ENCODE data around the gene GPC3.
A peak's percentile ranks its signal among the peaks of the same experiment; 100 is the strongest.

GPC3 gene

DNA sequence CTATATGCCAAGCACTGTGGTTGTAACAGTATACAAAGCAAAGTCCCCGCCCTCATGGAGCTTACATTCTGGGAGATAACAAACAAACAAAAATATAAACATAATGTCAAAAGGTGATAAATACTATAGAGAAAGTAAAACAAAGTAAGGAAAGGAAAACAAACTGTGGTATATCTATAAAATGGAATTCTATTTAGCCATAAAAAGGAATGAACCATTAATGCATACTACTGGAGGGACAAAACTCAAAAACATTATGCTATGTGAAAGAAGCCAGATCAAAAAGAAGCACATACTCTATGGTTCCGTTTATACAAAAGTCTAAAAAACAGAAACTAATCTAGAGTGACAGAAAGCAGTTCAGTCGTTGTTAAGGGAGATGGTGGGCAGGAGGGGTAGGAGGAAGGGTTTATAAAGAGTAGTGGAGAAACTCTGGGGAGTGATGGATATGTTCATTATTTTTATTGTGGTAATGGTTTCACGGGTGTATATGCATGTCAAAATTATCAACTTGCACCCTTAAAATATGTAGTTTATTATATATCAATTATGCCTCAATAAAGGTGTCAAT, 31.5 kb downstream of the GPC3 start:
- Histone ChIP-seq H3K4me1 (ENCODE audit: control insufficient read depth, insufficient read depth, low read length) (no peaks in the 10 kb centered on the region), H3K36me3 (ENCODE audit: control insufficient read depth in 2 of 2, insufficient read depth in 1 of 2, low read length in 2 of 2) (peaks cover 0 to 4% of the 10 kb centered on the region in 2 experiments; a peak in 1 of 3 replicates), H3K27ac (ENCODE audit: extremely low read depth, low read depth, low read length) (no peak overlapping the region), H3K9me3 (ENCODE audit: control insufficient read depth, insufficient read depth, low read depth, low read length) (no peaks in the 10 kb centered on the region), H3K4me3 (ENCODE audit: low read depth, low read length) (no peak overlapping the region)
- TF ChIP-seq, protein P1, sequence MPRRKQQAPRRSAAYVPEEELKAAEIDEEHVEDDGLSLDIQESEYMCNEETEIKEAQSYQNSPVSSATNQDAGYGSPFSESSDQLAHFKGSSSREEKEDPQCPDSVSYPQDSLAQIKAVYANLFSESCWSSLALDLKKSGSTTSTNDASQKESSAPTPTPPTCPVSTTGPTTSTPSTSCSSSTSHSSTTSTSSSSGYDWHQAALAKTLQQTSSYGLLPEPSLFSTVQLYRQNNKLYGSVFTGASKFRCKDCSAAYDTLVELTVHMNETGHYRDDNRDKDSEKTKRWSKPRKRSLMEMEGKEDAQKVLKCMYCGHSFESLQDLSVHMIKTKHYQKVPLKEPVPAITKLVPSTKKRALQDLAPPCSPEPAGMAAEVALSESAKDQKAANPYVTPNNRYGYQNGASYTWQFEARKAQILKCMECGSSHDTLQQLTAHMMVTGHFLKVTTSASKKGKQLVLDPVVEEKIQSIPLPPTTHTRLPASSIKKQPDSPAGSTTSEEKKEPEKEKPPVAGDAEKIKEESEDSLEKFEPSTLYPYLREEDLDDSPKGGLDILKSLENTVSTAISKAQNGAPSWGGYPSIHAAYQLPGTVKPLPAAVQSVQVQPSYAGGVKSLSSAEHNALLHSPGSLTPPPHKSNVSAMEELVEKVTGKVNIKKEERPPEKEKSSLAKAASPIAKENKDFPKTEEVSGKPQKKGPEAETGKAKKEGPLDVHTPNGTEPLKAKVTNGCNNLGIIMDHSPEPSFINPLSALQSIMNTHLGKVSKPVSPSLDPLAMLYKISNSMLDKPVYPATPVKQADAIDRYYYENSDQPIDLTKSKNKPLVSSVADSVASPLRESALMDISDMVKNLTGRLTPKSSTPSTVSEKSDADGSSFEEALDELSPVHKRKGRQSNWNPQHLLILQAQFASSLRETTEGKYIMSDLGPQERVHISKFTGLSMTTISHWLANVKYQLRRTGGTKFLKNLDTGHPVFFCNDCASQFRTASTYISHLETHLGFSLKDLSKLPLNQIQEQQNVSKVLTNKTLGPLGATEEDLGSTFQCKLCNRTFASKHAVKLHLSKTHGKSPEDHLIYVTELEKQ (tag by site-specific recombination; IDR thresholded peaks at IDR 0.05; ENCODE audit: borderline replicate concordance): no peak
- TF ChIP-seq ZNF146 (tag by site-specific recombination; IDR thresholded peaks at IDR 0.05): peak; percentile 61
- ChIA-PET POLR2A (no interaction called here), CTCF (no interaction called here)

DNA sequence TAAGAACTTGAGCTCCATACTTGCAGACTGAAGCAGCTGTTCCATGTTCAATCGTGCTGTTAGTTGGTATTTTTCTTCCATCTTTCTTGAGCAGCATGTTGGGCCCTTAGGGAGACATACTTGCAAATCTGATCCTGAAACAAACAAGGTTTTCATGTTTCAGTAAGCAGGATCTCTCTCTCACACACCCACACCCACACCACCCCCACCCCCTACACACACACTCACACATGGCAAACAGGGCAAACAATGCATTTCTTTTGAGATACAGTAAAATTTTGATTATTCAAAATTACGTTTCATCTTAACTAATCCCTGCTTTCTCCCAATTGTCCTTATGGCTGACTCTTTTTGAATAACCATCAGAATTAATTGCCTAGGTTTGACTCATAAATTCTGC, 32.3 kb downstream of the GPC3 start:
- ChIA-PET CTCF (interaction anchor here (0.7 to 1.3 kb wide), 3 partner anchors 114 to 993 kb away, joined by 3 read pairs; no protein-coding TSS in a partner anchor), POLR2A (no interaction called here)
- peaks cover 0 to 4% of the 10 kb centered on the region in 2 experiments; a peak in 1 of 3 replicates for H3K36me3 ChIP-seq (ENCODE audit: control insufficient read depth in 2 of 2, insufficient read depth in 1 of 2, low read length in 2 of 2)
- H3K27ac ChIP-seq (ENCODE audit: extremely low read depth, low read depth, low read length): no peak overlapping the region
- H3K9me3 ChIP-seq (ENCODE audit: control insufficient read depth, insufficient read depth, low read depth, low read length): no peaks in the 10 kb centered on the region
- H3K4me3 ChIP-seq (ENCODE audit: low read depth, low read length): no peak overlapping the region
- no peaks in the 10 kb centered on the region for H3K4me1 ChIP-seq (ENCODE audit: control insufficient read depth, insufficient read depth, low read length)
- TF ChIP-seq ZNF501 (tag by site-specific recombination; IDR thresholded peaks at IDR 0.05) (no peak), KLF9 (tag by site-specific recombination; IDR thresholded peaks at IDR 0.05; ENCODE audit: low read depth) (no peak), EGR2 (tag by site-specific recombination; IDR thresholded peaks at IDR 0.05; ENCODE audit: low read depth) (peak; percentile 51; the same call in 1 of the 2 replicates), ZFHX2 (tag by site-specific recombination; conservative IDR thresholded peaks at IDR 0.05) (peak; percentile 26; the same call in 1 of the 2 replicates)

DNA sequence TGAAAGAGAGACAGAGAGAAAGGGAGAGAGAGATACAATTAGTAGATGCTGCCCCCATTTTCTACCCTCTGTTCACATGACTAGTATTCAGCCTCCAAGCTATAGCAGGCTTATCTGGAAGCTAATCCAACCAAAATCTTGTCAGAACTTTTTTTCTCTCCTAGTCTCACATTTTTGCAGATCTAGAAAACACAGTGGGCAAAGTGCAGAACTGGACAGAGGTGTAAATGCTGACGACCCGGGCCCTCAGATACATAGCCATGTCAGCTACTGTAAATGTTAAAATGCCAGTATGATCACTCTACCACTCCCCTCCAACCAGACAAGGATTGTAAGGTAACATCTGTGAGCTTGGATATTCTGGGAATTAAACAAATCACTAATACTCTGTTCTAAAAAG, 34.3 kb downstream of the GPC3 start:
- no peak overlapping the region for H3K27ac ChIP-seq (ENCODE audit: extremely low read depth, low read depth, low read length)
- H3K4me1 ChIP-seq (ENCODE audit: control insufficient read depth, insufficient read depth, low read length): no peaks in the 10 kb centered on the region
- no peak overlapping the region for H3K4me3 ChIP-seq (ENCODE audit: low read depth, low read length)
- ChIA-PET POLR2A (interaction anchor here (0.6 kb wide), 1 partner anchor 500 kb away, joined by 7 read pairs; no protein-coding TSS in a partner anchor), CTCF (interaction anchor here (0.5 to 1.1 kb wide), 4 partner anchors 14 to 1098 kb away, joined by 3 to 4 read pairs (median 4); no protein-coding TSS in a partner anchor)
- no peaks in the 10 kb centered on the region for H3K9me3 ChIP-seq (ENCODE audit: control insufficient read depth, insufficient read depth, low read depth, low read length)
- peaks cover 0 to 4% of the 10 kb centered on the region in 2 experiments; a peak in 1 of 3 replicates for H3K36me3 ChIP-seq (ENCODE audit: control insufficient read depth in 2 of 2, insufficient read depth in 1 of 2, low read length in 2 of 2)
- TF ChIP-seq, protein P2, sequence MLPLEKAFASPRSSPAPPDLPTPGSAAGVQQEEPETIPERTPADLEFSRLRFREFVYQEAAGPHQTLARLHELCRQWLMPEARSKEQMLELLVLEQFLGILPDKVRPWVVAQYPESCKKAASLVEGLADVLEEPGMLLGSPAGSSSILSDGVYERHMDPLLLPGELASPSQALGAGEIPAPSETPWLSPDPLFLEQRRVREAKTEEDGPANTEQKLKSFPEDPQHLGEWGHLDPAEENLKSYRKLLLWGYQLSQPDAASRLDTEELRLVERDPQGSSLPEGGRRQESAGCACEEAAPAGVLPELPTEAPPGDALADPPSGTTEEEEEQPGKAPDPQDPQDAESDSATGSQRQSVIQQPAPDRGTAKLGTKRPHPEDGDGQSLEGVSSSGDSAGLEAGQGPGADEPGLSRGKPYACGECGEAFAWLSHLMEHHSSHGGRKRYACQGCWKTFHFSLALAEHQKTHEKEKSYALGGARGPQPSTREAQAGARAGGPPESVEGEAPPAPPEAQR (tag by site-specific recombination; IDR thresholded peaks at IDR 0.05): no peak
- no peak for TF ChIP-seq ZNF664 (tag by site-specific recombination; IDR thresholded peaks at IDR 0.05)
- no peak for TF ChIP-seq ZNF138 (tag by site-specific recombination; IDR thresholded peaks at IDR 0.05; ENCODE audit: borderline replicate concordance)
- TF ChIP-seq ZEB2 (tag by site-specific recombination; IDR thresholded peaks at IDR 0.05): no peak
- TF ChIP-seq, protein P3, sequence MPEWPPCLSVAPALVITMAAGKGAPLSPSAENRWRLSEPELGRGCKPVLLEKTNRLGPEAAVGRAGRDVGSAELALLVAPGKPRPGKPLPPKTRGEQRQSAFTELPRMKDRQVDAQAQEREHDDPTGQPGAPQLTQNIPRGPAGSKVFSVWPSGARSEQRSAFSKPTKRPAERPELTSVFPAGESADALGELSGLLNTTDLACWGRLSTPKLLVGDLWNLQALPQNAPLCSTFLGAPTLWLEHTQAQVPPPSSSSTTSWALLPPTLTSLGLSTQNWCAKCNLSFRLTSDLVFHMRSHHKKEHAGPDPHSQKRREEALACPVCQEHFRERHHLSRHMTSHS (tag by site-specific recombination; IDR thresholded peaks at IDR 0.05): no peak
- TF ChIP-seq ZNF23 (tag by site-specific recombination; IDR thresholded peaks at IDR 0.05; ENCODE audit: borderline replicate concordance): no peak
- TF ChIP-seq ZNF623 (tag by site-specific recombination; IDR thresholded peaks at IDR 0.05): no peak
- TF ChIP-seq ZFP41 (tag by site-specific recombination; IDR thresholded peaks at IDR 0.05; ENCODE audit: borderline replicate concordance): no peak
- no peak for TF ChIP-seq ZNF239 (tag by site-specific recombination; IDR thresholded peaks at IDR 0.05)
- TF ChIP-seq, protein P1 (tag by site-specific recombination; IDR thresholded peaks at IDR 0.05; ENCODE audit: borderline replicate concordance): no peak
- TF ChIP-seq GLI4 (tag by site-specific recombination; IDR thresholded peaks at IDR 0.05): no peak
- no peak for TF ChIP-seq ZXDB (tag by site-specific recombination; IDR thresholded peaks at IDR 0.05)
- TF ChIP-seq, protein P4, sequence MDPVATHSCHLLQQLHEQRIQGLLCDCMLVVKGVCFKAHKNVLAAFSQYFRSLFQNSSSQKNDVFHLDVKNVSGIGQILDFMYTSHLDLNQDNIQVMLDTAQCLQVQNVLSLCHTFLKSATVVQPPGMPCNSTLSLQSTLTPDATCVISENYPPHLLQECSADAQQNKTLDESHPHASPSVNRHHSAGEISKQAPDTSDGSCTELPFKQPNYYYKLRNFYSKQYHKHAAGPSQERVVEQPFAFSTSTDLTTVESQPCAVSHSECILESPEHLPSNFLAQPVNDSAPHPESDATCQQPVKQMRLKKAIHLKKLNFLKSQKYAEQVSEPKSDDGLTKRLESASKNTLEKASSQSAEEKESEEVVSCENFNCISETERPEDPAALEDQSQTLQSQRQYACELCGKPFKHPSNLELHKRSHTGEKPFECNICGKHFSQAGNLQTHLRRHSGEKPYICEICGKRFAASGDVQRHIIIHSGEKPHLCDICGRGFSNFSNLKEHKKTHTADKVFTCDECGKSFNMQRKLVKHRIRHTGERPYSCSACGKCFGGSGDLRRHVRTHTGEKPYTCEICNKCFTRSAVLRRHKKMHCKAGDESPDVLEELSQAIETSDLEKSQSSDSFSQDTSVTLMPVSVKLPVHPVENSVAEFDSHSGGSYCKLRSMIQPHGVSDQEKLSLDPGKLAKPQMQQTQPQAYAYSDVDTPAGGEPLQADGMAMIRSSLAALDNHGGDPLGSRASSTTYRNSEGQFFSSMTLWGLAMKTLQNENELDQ (tag by site-specific recombination; IDR thresholded peaks at IDR 0.05; ENCODE audit: low read depth): no peak
- TF ChIP-seq ZNF423 (tag by site-specific recombination; IDR thresholded peaks at IDR 0.05): no peak

All from HEK293 (cell line).